GM21825 (cell line): ENCODE data around the gene FBXL7.

Experiments used
- ATAC-seq: cut with Tn5 transposase; IDR thresholded peaks from one replicate; pipeline ENCODE4 v1.9.1; 2021; ENCODE audit warnings: mild to moderate bottlenecking, moderate library complexity; ENCODE audit not compliant: unreplicated experiment

FBXL7 gene

GRCh38 chr5:15702102-15702501, 202.1 kb downstream of the FBXL7 start:
- no peak for ATAC-seq

GRCh38 chr5:15703901-15704300, 203.9 kb downstream of the FBXL7 start:
- ATAC-seq, result no peak

GRCh38 chr5:15704397-15704947, 204.5 kb downstream of the FBXL7 start:
- ATAC-seq, result no peak

GRCh38 chr5:15707631-15708030, 207.7 kb downstream of the FBXL7 start:
- ATAC-seq, result no peak

GRCh38 chr5:15711892-15712291, 211.9 kb downstream of the FBXL7 start:
- no peak for ATAC-seq

GRCh38 chr5:15715535-15715934, 215.6 kb downstream of the FBXL7 start:
- ATAC-seq, result no peak

GRCh38 chr5:15715967-15716366, 216.0 kb downstream of the FBXL7 start:
- ATAC-seq, result no peak

GRCh38 chr5:15717001-15717400, 217.0 kb downstream of the FBXL7 start:
- no peak for ATAC-seq

- no peak for ATAC-seq
Observed at GRCh38 chr5:15718421-15719179, 218.6 kb downstream of the FBXL7 start.

- ATAC-seq, result no peak
Observed at GRCh38 chr5:15719784-15720183, 219.8 kb downstream of the FBXL7 start.

GRCh38 chr5:15720515-15720914, 220.5 kb downstream of the FBXL7 start:
- no peak for ATAC-seq

GRCh38 chr5:15722305-15722704, 222.3 kb downstream of the FBXL7 start:
- ATAC-seq, result no peak

- ATAC-seq, result no peak
Observed at GRCh38 chr5:15727375-15727774, 227.4 kb downstream of the FBXL7 start.

- no peak for ATAC-seq
Observed at GRCh38 chr5:15728811-15729210, 228.8 kb downstream of the FBXL7 start.

GRCh38 chr5:15731699-15732098, 231.7 kb downstream of the FBXL7 start:
- ATAC-seq, result no peak

GRCh38 chr5:15734058-15734457, 234.1 kb downstream of the FBXL7 start:
- ATAC-seq, result no peak

GRCh38 chr5:15737036-15737821, 237.2 kb downstream of the FBXL7 start:
- no peak for ATAC-seq

GRCh38 chr5:15737871-15738664, 238.1 kb downstream of the FBXL7 start:
- no peak for ATAC-seq

- ATAC-seq, result no peak
Observed at GRCh38 chr5:15740383-15740782, 240.4 kb downstream of the FBXL7 start.

GRCh38 chr5:15741591-15741990, 241.6 kb downstream of the FBXL7 start:
- no peak for ATAC-seq

- no peak for ATAC-seq
Observed at GRCh38 chr5:15746833-15747232, 246.9 kb downstream of the FBXL7 start.
